ENCODE data around the gene RDH11.
"Not testable (repeated sequence)": the region's sequence is repeated elsewhere in the genome, so short reads cannot be mapped to it uniquely, and the experiment has no call there.

Gene RDH11, protein sequence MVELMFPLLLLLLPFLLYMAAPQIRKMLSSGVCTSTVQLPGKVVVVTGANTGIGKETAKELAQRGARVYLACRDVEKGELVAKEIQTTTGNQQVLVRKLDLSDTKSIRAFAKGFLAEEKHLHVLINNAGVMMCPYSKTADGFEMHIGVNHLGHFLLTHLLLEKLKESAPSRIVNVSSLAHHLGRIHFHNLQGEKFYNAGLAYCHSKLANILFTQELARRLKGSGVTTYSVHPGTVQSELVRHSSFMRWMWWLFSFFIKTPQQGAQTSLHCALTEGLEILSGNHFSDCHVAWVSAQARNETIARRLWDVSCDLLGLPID

DNA sequence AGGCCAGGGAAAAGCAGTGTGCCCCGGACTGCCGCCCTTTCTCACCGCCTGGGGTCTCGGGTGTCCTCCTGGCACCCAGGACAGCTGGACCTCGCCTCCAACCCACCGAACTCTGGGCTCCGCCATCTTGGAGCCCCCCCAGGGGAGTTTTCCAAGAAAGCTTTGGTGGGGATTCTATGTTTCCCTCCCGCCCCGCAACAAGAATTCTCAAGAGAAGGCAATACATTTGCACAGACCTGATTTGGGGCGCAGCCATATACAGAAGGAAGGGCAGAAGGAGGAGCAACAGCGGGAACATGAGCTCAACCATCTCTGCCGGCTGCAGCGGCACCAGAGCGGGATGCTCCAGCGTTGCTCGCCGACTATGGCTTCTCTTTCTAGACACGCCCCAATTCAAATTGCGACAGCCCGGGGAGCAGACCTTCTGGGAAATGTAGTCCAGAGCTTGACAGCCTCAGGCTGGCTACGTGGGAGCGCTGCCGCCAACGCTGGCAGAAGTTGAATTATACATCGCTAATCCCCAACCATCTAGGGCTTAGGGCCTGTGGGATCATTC is at the start of gene RDH11:
Gene RDH11, minus strand, starts transcription at position 371 of the 556 bp plus-strand sequence. Its CDS starts 61 bp downstream, at position 310.
- peak; percentile 55 to 74 for DNase-seq (ENCODE audit: low read depth in 2 of 2)

DNA sequence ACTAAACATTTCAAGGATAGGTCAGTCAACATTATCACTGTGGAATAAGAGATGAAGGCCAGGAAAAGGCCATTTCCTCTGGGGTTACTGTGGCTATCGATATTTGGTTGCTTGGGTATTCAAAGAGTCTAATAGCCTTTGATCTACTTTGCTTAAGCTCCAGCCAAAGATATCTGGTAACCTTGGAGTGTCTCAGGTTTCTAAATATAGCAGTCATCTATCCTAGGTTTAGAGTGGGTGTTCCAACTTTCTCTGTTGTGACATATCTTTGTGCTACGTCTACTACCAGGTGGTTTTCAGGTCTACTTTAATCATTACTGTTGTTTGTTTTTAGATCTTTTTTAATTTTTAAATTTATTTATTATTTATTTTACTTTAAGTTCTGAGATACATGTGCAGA is 48.5 kb upstream of the RDH11 start:
- no peak for DNase-seq (ENCODE audit: low read depth in 2 of 2)

GRCh38 chr14:67738740-67739504 is 43.4 kb upstream of the RDH11 start:
- DNase-seq (ENCODE audit: low read depth in 2 of 2): no peak

DNA sequence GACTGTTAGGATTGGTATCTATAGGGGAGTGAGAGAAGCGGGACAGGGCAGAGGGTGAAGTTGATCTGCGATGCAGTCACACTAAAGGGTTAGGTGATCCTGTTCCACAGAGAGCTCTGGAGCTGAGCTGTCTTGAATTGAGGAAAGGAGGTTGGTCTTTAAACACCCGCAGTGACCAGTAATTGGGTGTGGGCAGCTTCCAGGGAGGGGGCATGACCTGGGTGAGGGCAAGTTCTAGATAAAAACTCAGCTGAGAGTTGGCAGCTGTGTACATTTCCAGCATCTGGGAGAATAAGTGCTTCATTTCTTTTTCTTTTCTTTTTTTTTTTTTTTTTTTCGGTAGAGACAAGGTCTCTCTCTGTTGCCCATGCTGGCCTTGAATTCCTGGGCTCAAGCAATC is 41.2 kb upstream of the RDH11 start:
- DNase-seq (ENCODE audit: low read depth in 2 of 2): no peak

DNA sequence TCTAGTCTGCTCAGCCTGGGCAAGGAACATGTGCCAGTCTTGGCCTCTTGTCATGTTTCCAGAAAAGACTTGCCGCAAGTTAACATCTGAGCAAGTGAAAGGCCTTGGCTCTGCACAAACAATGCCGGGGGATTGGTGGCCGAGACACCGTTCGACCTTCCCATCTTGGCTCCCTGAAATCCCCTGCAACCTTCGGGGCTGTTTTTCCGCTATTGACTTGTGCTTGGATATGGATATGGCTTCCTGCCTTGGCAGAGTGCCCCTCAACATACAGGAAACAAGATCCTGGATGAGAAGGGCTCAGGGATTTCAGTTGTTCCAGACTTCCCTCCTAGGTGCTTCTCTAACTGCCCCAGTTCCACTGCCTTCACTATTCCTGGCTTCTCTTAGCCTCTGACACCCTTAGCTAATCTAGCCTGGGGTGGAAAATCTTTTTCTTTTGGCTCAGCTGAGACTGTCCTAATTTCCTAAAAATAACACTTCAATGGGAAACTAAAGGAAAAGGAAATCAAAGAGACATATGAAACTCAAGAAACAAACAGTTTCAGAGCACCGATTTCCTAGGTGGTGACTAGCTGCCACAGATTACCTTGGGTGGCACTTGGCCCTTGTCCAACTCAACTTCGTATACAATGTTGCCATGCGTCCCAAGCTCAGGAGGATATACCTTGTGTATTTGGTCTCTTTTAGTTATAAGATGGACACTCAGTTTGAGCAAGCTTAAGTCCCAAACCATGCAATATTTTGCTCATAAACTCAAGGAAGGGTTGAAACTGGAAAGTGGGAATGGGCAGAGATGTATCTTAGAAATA is 40.0 kb upstream of the RDH11 start:
- no peak for DNase-seq (ENCODE audit: low read depth in 2 of 2)

GRCh38 chr14:67734675-67735074 is 39.1 kb upstream of the RDH11 start:
- no peak for DNase-seq (ENCODE audit: low read depth in 2 of 2)

- no peak for DNase-seq (ENCODE audit: low read depth in 2 of 2)
These were observed 38.1 kb upstream of the RDH11 start for GRCh38 chr14:67733616-67734015.

DNA sequence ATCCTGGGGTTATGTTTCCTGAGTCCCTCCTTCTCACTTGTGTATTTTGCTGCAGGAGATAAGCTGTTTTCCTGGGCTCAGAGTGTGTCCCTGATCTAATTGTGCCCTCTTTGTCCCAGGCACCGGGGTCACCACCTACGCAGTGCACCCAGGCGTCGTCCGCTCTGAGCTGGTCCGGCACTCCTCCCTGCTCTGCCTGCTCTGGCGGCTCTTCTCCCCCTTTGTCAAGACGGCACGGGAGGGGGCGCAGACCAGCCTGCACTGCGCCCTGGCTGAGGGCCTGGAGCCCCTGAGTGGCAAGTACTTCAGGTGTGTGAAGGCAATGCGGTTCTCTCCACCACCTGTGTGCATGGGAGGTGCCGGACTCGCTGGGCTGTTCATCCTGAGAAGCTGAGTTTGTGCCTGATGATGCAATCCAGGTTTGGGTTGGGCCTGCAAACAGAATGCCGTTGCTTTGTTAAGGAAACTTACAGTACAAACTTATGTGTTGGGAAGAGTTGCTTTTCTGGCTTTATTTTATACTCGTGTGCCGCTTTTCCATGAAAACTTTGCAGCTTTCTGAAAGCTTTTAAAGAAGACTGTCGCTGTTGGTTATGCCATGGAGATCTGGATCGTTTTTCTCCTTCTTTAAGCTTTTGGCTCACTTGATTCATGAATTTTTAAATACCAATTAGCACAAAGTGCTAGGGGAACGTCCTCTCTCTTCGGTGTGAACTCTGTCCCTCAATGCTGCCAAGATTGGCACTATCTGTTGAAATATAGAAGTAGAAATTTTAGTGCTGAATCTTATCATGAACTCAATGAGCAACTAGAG is 33.7 kb upstream of the RDH11 start:
- DNase-seq (ENCODE audit: low read depth in 2 of 2): no peak

GRCh38 chr14:67728258-67728657 is 32.7 kb upstream of the RDH11 start:
- DNase-seq (ENCODE audit: low read depth in 2 of 2): no peak

GRCh38 chr14:67727361-67727760 is 31.8 kb upstream of the RDH11 start:
- no peak for DNase-seq (ENCODE audit: low read depth in 2 of 2)

GRCh38 chr14:67725171-67725570 is 29.6 kb upstream of the RDH11 start:
- DNase-seq (ENCODE audit: low read depth in 2 of 2): no peak

DNA sequence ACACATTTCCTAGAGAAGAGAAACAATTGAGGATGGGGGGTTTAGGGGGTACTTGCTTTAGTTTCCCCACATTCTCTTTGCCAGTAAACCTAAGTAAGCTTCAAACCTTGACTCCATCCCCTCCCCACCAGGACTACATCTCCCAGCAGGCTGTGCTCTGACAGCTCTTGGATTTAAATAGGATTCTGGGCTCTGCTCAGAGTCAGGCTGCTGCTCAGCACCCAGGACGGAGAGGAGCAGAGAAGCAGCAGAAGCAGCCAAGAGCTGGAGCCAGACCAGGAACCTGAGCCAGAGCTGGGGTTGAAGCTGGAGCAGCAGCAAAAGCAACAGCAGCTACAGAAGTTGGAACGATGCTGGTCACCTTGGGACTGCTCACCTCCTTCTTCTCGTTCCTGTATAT is 26.7 kb upstream of the RDH11 start:
- DNase-seq (ENCODE audit: low read depth in 2 of 2): no peak

- DNase-seq (ENCODE audit: low read depth in 2 of 2): no peak
These were observed 26.3 kb upstream of the RDH11 start for GRCh38 chr14:67721875-67722274.

DNA sequence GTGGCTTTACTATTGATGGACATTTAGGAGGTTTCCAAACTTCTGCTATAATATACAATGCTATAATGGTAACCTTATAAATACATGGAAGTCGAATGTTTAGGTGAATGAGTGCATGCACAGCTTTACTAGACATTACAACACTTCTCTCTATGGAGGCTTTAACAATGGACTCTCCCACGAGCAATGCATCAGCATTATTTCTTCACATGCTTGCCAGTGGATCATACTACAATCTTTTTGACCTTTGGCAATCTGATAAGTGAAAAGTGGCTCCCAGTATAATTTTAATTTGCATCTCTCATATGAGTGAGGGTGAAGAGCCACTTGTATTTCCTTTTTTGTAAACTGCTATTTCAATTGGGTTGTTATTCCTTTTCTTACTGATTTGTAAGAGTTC is 24.3 kb upstream of the RDH11 start:
- DNase-seq (ENCODE audit: low read depth in 2 of 2): no peak

GRCh38 chr14:67719385-67719784 is 23.8 kb upstream of the RDH11 start:
- DNase-seq (ENCODE audit: low read depth in 2 of 2): not testable (repeated sequence)

DNA sequence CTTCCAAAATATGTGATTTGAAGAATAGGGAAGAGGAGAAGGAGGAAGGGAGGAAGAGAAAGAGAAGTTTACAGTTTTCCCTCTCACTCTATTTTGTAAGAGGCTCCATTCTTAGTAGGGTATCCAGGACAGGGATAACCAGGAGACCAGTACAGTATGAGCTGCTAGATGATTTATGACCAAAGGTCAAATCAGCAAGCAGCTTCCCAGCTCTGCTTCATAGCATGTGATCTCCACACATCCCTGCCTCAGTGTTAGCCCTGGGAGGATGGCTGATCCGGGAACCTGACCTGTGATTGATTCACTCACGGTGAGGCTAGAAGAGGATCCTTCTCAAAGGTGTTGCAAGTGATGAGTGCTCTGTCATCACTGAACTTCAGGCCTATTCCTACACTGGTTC is 22.7 kb upstream of the RDH11 start:
- no peak for DNase-seq (ENCODE audit: low read depth in 2 of 2)

DNA sequence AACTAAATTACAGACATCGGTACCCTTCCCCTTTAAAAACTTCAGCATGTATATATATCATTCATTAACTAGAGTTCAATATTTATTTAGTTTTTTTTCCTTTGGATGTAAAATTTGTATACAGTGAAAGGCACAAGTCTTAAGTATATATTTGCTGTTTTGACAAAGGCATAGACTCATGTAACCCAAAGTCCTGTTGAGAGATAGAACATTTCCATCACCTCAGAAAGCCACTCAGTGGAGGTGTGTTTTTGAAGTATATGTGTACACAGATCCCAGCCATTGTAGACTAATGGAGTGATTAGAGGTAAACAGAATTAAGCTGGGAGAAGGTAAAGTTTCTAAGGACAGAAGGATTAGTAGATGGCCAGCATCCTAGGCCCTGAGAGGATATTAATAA is 21.5 kb upstream of the RDH11 start:
- DNase-seq (ENCODE audit: low read depth in 2 of 2): no peak

- no peak for DNase-seq (ENCODE audit: low read depth in 2 of 2)
These were observed 14.6 kb upstream of the RDH11 start for GRCh38 chr14:67710209-67710608.

DNA sequence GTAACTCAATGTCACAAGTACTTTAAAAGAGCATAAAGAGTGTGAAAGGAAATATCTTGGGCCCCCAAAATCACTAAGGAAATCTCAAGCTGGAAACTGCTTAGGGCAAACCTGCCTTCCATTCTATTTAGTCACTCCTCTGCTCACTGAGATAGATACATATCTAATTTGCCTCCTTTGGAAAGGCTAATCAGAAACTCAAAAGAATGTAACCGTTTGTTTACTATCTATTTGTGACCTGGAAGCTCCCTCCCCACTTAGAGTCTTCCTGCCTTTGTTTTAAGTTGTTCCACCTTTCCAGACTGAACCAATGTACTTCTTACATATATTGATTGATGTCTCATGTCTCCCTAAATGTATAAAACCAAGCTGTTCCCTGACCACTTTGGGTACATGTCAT is 14.2 kb upstream of the RDH11 start:
- not testable (repeated sequence) for DNase-seq (ENCODE audit: low read depth in 2 of 2)

DNA sequence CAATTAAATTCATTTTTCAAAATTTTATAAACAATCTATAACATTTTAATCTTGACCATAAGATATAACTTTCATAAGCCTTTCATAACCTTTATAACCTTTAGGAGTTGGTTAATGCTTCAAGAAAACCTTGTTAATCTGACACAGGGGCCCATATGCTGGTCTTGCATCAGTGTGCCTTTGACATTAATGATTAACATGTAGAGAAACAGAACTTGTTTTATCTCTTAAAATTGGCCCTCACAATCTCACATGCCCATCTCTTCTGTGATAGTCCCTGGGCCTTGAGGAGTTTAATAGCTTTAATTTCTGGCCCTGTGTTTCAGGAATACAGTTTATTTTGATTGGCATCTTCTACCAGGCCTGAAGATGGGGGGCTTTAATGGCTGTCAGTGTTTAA is 13.8 kb upstream of the RDH11 start:
- not testable (repeated sequence) for DNase-seq (ENCODE audit: low read depth in 2 of 2)

DNA sequence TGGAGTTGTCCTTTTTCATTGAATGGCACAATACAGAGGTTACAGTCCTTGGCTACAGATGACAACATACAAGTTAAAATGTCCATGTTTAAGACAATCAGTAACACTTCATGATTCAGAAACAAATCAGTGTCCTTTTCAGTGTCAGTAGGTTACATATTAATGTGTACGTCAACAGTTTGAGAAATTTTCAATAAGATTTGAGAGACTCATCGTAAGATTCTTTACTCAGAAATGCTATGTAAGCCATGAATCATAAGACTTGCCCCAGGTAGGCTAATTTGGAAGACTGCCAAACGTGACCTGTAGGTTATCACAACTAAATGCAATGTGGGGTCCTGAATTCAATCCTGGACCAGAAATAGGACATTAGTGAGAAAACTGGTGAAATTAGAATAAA is 9.6 kb upstream of the RDH11 start:
- no peak for DNase-seq (ENCODE audit: low read depth in 2 of 2)

Measured in activated CD8-positive, alpha-beta memory T cell treated with anti-CD3 and anti-CD28 coated beads for 4 hours (primary cell).